Skin of body (tissue), 2 donors: ENCODE measurements around the gene TPRN. TPM values are rescaled to one million over a fixed set of nuclear protein-coding genes. Genes with fewer than 3 reads are reported as not detected.
"Not testable (repeated sequence)": the region's sequence is repeated elsewhere in the genome, so short reads cannot be mapped to it uniquely, and the experiment has no call there.

Experiments
- DNase-seq: peaks from one replicate; lab custom pipeline; 2025; lab: John Stamatoyannopoulos, UW
- total RNA-seq: library from RNA; depleted of rRNA; stranded (reverse); fragments of >200 nt; gene quantifications from one replicate; pipeline ENCODE4 v1.2.3, GENCODE V29; 2014

TPRN gene, protein sequence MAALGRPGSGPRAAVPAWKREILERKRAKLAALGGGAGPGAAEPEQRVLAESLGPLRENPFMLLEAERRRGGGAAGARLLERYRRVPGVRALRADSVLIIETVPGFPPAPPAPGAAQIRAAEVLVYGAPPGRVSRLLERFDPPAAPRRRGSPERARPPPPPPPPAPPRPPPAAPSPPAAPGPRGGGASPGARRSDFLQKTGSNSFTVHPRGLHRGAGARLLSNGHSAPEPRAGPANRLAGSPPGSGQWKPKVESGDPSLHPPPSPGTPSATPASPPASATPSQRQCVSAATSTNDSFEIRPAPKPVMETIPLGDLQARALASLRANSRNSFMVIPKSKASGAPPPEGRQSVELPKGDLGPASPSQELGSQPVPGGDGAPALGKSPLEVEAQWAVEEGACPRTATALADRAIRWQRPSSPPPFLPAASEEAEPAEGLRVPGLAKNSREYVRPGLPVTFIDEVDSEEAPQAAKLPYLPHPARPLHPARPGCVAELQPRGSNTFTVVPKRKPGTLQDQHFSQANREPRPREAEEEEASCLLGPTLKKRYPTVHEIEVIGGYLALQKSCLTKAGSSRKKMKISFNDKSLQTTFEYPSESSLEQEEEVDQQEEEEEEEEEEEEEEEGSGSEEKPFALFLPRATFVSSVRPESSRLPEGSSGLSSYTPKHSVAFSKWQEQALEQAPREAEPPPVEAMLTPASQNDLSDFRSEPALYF
- total RNA-seq: 3.4 TPM

DNA sequence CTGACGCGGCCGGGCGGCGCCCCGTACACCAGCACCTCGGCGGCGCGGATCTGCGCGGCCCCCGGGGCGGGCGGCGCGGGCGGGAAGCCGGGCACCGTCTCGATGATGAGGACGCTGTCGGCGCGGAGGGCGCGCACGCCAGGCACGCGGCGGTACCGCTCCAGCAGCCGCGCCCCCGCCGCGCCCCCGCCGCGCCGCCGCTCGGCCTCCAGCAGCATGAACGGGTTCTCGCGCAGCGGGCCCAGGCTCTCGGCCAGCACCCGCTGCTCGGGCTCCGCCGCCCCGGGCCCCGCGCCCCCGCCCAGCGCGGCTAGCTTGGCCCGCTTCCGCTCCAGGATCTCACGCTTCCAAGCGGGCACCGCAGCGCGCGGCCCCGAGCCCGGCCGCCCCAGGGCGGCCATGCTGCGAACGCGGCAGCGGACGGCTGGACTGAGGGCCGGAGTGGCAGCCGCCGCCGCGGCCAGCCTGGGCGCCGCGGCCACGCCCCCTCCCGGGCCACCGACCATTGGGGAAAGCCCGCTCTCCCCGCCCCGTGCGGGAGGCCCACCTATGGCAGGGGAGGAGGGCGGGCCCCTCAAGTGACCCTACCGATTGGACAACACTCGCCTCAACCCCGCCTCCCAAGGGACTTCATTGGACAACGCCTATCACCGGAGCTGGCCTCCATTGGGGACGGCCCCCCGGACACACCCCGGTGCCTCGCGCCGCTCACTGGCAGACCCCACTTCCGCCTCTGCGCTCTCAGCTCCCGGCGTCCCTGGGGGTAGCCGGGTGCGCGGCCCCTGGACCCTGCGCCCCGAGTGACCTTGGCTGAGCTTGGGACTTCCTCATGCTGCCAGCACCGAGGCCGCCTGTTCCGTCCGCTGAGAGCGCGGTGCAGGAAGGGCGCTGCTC, at the start of gene TPRN:
TPRN (minus strand) TSS at position 431 of the 894 bp plus-strand sequence; CDS start at position 401, 30 bp downstream.
- DNase-seq: peak; percentile 95

DNA sequence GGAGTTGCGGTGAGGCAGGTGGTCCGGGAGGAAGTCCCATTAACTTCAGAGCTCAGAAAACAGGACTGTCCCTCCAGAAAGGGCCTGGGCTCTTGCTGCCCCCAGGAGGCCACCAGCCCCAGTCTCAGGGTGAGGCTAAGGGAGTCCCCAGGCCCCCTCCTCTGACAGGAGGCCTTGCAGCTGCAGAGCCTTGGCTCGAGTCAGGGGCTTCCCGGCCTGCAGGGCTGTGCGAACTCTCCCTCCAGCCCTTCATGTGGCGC, 47.3 kb upstream of the TPRN start:
- no peak for DNase-seq

DNA sequence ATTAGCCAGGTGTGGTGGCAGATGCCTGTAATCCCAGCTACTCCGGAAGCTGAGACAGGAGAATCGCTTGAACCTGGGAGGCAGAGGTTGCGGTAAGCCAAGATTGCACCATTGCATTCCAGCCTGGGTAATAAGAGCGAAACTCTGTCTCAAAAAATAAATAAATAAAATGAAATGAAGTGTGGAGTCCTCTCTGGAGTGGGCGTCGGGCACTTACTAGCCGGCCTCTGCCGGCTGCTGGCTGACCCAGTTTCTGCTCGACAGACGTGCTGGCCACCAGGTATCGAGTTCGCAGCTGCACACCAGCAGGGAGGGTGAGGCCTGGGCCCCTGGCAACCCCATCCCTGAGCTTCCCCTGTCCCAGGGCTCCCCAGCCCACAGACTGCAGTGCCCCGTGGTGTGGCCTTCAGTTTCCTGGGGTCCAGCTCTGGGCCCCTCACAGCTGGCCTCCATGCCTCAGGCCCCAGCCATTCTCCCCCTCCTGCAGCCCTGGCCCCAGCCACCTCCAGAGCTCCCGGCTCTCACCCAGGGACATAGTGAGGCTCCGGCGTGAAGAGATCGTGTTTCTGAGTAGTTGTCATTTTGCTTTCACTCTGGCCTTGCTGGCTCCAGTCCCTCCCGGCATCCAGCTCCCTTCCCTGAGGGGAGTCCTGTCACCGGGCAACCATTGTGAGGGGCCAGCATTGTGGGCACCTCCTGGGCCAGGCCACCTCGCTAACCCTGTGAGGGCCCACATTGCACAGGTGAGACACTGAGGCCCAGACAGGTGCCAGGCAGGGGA, 46.8 kb upstream of the TPRN start:
- DNase-seq: no peak

DNA sequence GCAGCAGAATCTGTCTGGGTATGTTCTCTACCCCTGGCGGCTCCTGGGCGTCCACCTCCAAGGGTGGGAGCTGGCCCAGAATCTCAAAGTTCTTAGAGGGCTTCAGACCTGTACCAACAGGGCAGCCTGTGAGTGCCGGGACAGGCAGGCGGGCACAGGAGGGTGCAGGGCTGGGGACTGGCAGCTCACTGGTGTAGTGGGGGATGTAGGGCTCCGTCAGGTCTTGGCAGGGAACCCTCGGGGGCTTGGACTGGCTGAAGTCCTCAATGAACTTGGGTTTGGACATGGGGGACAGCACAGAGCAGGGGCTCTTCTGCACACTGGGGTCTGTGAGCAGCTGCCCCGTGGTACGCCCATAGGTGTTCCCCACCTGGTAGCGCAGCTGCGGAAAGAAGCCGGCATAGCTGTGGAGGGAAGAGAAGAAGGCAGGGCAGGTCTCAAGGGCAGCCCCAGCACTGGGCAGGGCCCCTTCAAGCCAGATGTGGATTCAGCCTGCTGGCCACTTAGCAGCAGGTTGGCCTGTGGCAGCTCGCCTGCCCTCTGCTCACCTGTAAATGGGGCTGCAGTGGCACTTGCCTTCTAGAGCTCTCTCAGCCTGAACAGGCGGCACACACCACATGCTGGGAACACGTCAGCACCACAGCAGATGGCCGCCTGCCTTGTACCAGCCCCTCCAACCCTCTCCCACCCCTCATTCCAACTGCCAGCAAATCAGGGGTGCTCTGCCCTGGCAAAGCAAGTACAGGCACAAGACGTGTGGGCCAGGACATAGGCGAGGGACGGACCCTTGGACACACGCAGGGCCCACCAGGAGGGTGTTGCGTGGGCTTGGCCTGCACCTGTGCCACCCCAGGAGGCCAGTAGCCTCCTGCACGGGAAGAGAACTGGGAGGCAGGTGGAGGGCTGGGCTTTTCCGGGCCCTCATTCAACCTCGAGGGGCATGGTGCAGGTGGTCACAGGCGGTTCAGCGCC, 45.2 kb upstream of the TPRN start:
- no peak for DNase-seq

DNA sequence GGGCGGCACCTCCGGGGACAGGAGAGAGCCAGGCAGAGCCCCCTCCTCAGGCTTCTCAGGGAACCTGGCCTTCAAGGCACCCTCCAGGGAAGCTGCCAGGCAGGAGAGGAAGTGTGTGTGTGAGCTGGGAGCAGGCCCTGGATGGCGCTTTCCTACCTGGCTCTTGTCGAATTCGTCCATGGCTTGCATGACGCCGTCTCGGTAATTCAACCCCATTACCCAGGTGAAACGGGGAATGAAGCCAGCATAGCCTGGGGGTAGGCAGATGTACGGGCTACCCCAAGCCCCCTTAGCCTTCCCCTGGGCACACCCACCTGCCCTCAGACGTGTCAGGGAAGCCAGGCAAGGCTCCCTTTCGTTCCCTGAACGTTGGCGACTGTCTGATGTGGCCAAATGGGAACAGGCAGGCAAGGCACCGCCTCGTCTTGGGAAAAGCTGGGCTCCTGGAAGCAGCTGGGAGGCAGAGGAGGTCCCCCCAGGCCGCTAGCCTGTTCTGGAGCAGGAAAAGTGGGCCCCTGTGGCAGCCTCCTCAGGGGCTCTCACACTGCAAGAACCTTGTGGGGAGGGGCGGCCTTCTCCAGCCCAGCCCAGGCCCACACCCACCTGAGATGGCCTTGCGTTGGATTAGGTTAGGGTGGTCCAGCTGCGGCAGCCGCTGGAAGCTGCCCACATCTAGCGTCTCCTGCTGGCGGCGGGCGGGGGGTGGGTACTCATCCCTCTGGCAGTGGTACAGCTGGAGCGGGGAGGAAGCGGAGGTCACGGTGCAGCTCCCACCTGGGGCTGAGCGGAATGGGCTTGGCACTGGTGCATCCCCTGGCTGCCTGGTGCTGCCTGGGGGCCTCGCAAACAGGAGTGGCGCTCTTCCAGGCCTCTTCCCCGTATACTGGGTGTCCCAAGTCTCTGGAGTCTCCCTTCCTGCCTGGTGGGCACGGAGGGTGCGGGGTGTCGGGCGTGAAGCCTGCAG, 44.2 kb upstream of the TPRN start:
- no peak for DNase-seq

DNA sequence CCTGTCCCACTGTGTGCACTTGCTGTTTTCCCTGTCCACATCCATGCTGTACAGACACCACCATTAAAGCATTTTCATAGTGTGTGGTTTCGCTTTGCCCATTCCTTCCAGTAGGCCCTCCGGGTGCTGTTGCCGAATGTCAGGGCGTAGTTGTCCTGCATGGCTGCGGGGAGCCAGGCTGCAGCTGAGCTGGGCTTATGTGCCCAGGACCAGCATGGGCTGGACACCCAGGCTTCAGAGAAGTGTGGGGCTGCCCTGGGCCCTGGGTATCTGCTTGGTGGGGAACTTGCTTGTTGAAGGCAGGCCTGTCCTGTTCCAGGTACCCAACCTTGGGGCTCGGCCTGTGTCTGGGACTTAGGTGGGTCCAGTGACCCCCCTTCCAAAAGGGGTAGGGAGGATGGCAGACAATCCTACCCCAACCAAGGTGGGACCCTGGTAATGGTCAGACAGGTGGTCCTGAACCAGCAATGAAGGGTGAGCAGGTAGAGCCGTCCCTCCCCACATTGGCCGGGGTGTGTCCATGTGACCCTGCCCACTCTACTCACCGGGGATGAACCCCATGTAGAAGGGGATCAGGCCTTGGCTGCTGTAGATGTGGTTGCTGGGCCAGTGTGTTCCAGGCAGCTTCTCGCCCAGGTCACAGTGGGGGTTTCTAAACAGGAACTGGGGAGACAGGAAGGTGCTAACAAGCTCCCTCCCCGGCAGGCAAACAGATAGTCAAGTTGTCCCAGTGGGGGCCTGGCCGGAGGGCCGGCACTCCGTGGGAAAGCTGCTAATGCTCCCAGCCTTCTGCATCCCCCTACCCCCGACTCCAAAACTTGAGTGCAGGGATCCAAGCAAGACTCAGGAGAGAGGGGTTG, 43.3 kb upstream of the TPRN start:
- no peak for DNase-seq

DNA sequence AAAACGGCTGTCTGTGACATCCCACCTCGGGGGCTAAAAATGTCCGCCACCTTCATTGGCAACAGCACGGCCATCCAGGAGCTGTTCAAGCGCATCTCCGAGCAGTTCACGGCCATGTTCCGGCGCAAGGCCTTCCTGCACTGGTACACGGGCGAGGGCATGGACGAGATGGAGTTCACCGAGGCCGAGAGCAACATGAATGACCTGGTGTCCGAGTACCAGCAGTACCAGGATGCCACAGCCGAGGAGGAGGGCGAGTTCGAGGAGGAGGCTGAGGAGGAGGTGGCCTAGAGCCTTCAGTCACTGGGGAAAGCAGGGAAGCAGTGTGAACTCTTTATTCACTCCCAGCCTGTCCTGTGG, 42.7 kb upstream of the TPRN start:
- not testable (repeated sequence) for DNase-seq

DNA sequence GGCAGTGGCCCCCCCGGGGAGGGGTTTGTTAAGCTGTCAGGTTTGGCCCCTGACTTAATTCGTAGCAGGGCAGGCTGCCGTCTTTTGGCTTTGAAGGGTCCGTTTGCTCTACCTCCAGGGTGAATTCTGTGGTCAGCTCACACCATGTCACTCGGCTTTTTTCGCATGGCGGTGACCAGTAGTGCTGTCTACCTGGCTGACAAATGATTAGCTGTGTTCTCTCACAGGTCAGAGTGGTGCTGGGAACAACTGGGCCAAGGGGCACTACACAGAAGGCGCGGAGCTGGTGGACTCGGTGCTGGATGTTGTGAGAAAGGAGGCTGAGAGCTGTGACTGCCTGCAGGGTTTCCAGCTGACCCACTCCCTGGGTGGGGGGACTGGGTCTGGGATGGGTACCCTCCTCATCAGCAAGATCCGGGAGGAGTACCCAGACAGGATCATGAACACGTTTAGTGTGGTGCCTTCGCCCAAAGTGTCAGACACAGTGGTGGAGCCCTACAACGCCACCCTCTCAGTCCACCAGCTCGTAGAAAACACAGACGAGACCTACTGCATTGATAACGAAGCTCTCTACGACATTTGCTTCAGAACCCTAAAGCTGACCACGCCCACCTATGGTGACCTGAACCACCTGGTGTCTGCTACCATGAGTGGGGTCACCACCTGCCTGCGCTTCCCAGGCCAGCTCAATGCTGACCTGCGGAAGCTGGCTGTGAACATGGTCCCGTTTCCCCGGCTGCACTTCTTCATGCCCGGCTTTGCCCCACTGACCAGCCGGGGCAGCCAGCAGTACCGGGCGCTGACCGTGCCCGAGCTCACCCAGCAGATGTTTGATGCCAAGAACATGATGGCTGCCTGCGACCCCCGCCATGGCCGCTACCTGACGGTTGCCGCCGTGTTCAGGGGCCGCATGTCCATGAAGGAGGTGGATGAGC, 42.0 kb upstream of the TPRN start:
- no peak for DNase-seq

DNA sequence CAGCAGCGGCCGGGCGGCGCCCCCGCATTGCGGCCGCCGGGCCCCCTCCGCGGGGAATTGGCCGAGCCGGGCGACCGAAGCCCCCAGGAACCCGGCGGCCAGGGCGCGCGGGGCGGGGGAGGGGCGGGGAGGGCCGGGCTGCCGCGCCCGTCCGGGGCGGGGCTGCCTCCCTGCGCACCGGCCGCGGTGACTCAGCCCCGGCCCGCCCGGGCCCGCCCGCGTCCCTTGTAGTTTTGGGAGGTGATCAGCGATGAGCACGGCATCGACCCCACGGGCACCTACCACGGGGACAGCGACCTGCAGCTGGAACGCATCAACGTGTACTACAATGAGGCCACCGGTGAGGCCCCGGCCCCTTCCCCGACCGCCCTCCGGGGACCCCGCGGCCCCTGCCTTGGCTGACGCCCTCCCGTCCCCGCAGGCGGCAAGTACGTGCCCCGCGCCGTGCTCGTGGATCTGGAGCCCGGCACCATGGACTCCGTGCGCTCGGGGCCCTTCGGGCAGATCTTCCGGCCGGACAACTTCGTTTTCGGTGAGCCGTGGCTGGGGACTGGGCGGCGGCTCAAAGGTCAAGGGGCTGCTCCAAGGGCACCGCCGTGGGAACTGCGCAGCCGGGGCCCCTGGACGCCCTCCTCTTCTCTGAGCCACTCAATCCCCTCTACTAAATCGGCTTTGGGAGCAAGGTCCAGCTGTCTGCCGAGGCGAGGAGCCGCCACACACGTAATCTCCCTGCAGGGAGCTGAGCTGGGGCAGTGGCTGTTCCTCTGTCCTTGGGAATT, 41.1 kb upstream of the TPRN start:
- no peak for DNase-seq

DNA sequence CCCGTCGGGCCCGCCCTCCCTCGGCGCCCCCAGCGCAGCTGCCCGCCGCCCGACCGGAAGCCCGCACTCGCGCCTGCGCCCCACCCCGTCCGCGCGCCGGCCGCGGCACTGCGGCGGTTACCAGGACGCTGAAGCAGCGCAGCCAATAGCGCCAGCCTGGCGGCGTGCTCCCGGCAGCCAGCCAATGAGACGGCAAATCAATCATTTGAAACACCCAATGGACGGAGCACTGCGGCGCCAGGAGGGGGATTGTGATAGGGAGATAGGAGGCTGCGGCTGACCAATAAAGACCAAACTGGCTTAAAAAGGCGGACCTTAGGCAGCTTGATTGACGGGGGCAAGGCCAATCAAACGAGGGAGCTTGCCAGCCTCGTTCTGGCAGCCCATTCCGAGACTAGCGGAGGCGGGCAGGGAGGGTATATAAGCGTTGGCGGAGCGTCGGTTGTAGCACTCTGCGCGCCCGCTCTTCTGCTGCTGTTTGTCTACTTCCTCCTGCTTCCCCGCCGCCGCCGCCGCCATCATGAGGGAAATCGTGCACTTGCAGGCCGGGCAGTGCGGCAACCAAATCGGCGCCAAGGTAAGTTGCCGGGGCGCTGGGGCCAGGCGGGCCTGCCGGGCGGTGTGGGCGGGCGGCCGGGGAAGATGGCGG, 40.4 kb upstream of the TPRN start, which contains the start of gene TUBB4B:
TUBB4B (plus strand) TSS at position 447 of the 649 bp plus-strand sequence; CDS start at position 521, 74 bp downstream.
- peak; percentile 100 for DNase-seq

DNA sequence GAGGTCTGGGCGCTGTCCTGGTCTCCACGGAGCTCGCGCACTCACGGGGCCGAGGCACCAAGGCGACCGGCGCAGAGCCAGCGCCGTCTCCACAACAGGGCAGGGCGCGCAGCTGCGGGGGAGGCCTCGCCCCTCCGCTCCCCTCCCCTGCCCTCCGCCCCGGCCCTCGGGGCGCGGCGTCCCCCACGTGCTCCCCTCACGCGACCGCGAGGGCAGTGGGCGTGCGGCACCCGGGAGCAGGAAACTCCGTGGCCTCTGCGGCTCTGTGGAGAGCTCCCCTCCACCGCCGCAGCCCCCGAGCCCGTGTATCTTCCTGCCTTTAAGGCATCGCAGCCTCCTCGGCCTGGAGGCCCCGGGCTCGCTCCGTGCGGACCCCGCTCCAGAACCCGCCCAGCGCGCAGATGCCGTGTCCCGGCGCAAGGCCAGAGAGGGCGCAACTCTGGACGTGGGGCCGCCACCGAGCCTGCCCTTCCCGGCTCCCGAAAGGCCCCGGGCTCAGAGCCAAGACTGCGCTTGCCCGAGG, 39.8 kb upstream of the TPRN start:
- peak; percentile 79 for DNase-seq

DNA sequence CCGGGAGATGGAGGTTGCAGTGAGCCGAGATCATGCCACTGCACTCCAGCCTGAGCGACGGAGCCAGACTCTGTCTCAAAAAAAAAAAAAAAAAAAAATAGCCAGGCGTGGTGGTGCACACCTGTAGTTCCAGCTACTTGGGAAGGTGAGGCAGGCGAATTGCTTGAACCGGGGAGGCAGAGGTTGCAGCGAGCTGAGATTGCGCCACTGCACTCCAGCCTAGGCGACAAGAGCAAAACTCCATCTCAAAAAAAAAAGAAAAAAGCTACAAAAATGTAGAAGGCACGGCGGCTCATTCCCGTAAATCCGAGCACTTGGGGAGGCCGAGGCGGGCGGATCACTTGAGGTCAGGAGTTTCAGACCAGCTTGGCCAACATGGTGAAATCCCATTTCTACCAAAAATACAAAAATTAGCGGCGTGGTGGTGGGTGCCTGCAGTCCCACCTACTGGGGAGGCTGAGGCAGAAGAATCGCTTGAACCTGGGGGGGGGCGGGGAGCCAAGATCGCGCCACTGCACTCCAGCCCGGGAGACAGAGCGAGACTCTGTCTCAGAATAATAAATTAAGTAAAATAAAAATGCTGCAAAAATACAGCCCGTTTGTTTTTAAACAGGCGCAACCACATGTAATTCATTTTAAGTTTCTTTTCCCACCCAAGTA, 39.1 kb upstream of the TPRN start:
- not testable (repeated sequence) for DNase-seq

DNA sequence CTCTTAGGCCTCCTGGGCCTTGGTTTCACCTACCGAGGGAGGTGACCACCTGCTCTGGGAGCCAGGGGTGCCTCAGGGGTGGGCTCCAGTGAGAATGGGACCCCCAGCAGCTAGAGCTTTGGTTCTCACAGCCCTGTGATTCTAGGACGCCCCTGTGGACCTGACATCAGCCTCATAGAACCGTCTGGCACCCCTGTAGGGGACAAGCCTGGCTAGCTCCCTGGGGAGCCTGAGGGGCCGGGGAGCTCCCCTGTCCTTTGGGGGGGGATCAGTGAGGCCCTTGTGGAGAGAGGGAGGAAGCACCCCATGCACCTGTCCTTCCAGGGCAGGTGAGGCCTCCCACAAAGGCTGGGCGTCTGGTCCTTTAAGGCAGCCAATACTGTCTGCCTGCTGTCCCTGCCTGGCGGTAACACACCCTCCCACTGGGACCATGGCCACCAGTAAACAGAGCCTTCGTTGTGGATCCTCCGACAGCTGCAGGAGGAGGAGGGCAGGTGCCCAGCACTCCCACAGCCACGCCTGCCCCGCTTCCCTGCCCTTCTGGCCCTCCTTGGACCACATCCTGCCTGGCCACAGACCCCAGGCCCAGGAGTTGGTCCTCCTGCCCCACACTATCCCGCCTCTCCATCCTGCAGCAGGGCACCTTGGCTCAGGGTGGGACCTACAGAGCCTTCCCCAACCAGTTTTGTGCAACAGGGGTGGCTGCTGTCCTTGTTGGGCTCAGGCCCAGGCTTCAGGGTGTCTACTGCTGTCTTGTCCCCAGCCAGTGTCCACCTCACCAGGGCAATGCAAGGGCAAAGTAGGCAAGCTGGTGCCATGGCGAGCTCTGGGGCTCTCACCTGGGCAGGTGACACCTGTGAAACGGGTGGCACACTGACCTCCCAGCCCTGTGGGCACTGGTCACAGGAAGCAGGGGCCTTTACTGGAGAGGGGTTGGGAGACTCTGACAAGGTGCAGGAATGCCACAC, 37.5 kb upstream of the TPRN start:
- no peak for DNase-seq
